Fibroblast of skin of right quadriceps (primary cell): ENCODE measurements around the gene UQCRQ.

Experiments used
- DNase-seq: peaks from one replicate; pipeline ENCODE4 v3.0.0-alpha.2; 2013

Gene UQCRQ

DNA sequence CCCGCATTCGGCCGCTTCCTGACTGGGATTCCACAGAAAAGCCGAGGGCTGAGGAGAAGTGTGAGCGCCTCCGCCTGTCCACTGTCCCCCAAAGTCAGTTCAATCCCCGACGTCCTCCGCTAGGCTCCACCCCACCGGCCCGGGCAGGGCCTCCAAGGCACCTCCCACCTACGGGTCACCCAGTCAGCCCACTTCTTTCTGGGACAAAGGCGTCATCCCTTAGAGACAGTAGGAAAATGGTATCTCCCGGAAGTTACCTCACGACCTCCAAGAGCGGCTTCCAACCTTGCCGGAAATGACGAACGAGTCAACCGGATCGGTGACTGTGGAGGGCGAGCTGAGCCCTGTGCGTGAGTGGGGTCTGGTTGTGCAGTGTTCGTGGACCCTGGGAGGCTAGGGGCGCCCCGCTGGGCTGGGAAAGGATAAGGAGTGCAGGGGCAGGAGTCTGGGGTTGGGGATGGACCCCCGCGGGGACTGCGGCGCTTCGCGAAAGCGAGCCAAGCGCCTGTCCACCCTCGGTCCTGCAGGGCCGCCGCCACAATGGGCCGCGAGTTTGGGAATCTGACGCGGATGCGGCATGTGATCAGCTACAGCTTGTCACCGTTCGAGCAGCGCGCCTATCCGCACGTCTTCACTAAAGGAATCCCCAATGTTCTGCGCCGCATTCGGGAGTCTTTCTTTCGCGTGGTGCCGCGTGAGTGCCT, at the start of gene UQCRQ, which contains the start of gene GDF9:
Gene UQCRQ (plus strand): TSS at position 301 of the 704 bp plus-strand sequence. CDS start 240 bp downstream, at position 541.
Gene GDF9 (minus strand): TSS at position 128 of the 704 bp plus-strand sequence. CDS start 1,936 bp downstream, outside the sequence.
- DNase-seq: peak; percentile 100

DNA sequence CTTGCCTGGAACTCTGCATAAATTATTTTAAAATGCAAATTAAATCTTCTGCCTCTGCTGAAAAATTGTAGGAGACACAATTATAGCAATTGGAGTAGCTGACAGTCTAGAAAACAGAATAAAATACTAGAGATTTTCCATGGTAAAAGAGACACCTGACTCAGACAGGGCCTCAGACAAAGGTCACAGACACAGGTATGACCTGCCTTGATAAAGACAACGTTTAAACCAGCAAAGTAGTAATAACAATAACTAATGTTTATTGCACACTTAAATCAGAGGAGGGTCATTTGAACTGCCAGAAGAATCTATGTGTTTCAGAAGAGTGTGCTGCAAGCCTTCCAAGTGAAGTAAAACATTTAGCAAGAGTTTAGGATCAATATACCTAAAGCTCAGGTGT, 49.4 kb upstream of the UQCRQ start:
- no peak for DNase-seq

GRCh38 chr5:132819468-132819867, 47.0 kb upstream of the UQCRQ start:
- no peak for DNase-seq

- peak; percentile 83 for DNase-seq
These were observed 46.2 kb upstream of the UQCRQ start for GRCh38 chr5:132820162-132820754.

GRCh38 chr5:132821350-132821749, 45.1 kb upstream of the UQCRQ start:
- DNase-seq: no peak

DNA sequence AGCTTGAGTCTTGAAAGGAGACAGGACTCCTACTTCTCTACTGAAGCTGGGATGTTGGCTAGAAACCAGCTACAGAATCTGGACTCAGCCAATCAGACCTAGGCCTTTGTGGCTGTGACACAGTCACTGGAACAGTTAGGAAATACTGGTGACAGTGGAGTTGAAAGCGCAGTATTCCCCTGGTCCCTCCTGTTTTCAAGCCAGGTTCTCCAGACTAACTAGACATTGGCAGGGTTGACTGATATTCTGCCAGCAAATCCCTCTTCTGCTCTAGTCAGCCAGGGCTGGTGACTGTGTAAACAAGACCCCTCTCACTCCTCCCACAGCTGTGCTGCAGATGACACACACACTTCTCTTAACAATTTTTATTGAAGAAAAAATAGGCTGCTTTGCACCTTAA, 44.7 kb upstream of the UQCRQ start:
- no peak for DNase-seq

GRCh38 chr5:132822650-132823480, 43.6 kb upstream of the UQCRQ start:
- DNase-seq: no peak

GRCh38 chr5:132823481-132824050, 42.9 kb upstream of the UQCRQ start:
- no peak for DNase-seq

DNA sequence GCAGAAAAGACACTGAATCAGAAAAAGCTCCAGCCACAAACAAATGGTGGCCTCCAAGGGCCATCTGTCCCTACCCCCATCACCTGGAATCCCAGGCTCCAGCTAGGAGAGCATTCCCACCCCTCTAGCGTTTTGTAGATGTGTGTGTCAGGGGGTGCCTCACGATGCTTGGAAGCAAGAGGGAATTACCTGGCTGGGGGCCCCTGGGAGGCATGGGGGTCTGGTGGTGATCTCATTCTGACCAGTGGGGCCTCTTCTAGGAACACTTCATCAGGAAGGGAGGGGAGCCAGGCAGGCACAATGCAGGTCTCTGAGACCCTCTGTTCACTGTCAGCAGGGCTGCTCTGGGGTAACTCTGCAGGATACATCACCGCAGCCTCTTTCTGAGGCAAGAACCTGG, 42.0 kb upstream of the UQCRQ start:
- no peak for DNase-seq

GRCh38 chr5:132825033-132825833, 41.2 kb upstream of the UQCRQ start:
- no peak for DNase-seq

DNA sequence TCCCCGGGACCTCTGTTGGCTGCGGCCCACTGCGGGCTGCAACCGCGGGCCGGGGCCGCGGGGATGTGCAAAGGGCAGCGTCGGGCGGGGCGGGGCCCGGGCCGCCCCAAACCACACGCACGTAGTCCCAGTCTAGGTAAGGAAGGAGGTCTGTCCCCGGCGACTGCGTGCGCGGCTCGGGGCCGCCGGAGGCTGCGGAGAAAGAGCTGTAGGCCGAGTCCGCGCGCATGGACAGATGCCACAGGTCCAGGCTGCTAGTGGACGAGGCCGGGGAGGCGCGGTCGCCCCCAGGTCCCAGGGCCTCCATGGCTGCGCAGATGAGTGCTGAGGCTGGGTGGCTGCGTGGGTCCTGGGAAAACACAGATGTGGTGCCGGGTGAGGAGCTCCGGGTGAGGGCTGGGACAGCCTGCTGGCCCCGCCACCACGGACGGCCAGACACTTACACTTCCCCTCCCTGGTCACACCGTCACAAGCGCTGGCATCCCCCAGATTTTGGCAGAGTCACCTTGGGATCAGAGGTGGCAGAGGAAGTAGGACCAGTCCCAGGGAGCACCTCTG, 40.5 kb upstream of the UQCRQ start:
- DNase-seq: no peak

GRCh38 chr5:132826424-132827082, 39.9 kb upstream of the UQCRQ start:
- DNase-seq: no peak

DNA sequence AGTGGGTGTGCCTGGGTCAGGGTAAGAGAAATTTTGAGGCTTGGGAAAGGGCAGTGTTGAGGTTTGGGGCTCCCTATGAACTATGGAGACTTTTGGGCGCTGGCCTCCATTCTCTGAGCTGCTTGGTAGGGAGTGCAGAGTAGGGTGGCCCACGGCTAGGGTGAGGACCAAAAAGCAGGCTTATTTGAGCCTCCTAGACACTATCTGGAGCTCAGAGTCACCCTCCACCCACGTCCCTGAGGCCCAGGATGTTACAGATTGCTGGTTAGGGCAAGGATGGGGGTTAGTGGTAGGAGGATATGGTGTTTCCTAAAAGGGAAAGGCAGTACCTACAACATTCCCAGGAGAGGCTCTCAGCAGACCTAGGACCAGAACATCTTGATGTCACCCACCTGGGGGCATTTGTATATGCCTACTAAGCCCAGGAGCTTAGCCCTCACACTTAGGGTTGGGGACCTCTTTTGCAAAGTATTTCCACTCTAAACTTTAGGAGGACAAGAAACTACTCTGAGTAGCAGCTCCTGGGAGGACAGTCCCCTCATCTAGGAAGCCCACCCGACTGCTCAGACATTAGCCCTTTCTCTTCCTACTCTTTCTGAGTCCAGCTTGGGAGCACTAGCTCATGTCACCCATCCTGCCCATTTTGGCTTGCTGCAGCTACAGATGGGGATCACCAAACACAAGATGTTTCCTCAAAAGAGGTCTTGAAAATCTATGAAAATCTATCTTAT, 38.3 kb upstream of the UQCRQ start:
- no peak for DNase-seq

DNA sequence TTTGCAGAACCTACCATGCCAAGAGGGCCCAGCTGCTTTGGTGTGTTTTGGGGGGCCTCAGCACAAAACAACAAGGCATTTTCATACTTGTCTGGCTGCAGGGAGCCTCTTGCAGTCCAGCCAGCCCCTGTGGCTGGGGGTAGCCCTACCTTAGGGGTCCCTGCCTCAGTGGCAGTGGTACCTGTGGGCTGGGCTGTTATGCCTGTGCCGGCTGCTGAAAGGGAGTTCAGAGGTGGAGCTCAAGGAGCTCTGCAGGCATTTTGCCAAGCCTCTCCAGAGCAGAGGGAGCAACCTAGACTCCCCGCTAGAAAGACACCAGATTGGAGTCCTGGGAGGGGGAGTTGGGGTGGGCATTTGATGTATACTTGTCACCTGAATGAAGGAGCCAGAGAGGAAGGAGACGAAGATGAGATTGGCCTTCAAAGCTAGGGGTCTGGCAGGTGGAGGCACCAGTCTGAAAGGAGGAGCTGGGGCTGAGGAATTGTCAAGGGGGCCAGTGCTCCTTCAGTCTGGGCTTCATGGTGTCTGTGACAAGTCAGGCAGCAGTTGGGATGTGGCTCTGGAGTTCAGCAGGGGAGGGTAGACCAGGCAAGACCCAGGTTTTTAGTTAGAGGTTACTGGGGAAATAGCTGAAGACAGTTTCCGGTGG, 37.5 kb upstream of the UQCRQ start:
- no peak for DNase-seq

- peak; percentile 50 for DNase-seq
These were observed 36.6 kb upstream of the UQCRQ start for GRCh38 chr5:132829742-132830435.

DNA sequence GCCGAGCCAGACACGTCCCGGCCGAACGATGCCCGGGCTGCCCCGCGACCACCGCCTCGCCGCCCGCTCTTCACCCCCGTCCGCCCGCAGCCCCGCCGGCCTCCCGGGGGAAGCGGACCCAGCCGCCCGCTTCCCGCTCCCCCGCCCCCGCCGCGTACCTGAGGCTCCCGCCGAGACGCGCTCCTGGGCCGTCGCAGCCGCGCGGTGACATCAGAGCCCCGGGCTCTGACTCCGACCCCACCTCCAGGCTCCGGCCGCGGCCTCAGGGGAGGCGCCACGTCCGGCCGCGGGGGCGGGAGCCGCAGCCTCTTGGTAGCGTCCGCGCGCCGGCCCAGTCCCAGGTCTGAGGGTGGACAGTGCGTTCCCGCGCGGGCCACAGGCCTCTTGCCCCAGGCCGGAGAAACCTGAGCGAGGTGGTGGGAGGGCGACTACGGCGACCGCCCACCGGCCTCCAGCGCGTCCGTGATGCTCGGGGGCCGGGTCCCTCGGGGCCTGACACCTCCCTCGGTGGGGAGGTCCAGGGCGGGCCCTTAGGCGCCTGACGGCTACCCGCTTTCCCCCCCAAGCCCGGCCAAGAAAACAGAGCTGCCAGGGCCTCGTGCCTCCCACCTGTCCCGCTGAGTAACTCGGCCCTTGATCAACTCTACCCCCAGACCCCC, 35.9 kb upstream of the UQCRQ start, which contains the start of gene SHROOM1:
Gene SHROOM1 (minus strand): TSS at position 212 of the 659 bp plus-strand sequence. CDS start 4,507 bp downstream, outside the sequence.
- no peak for DNase-seq

- DNase-seq: no peak
These were observed 35.2 kb upstream of the UQCRQ start for GRCh38 chr5:132831095-132831860.

GRCh38 chr5:132832612-132833011, 33.8 kb upstream of the UQCRQ start:
- no peak for DNase-seq
